Right cardiac atrium (tissue), 5 donors: ENCODE results near the gene CFAP157. TPM values are rescaled to one million over a fixed set of nuclear protein-coding genes. Genes with fewer than 3 reads are reported as not detected.

Experiments used
- ATAC-seq, 2 donors: fragments of 200-7000 bp; cut with Tn5 transposase; one replicate each; pipeline versions ENCODE4 v1.8.0 to v1.9.1; 2020; ENCODE audit warnings: moderate library complexity in 2 of 2, mild to moderate bottlenecking in 1 of 2
- DNase-seq, 3 donors: peaks; one replicate each; pipeline ENCODE4 v3.0.0-alpha.2; 2020
- H3K27ac ChIP-seq: one replicate; pipeline ENCODE4 v1.5.1; 2013; ENCODE audit warnings: mild to moderate bottlenecking, low read length, control low read depth, moderate library complexity
- H3K27me3 ChIP-seq: one replicate; pipeline ENCODE4 v1.6.1; 2013; ENCODE audit not compliant: control insufficient read depth, insufficient read depth
- H3K4me1 ChIP-seq: one replicate; pipeline ENCODE4 v1.6.1; 2013; ENCODE audit warnings: low read length; ENCODE audit not compliant: control insufficient read depth, insufficient read depth
- H3K4me3 ChIP-seq: one replicate; pipeline ENCODE4 v1.5.1; 2013; ENCODE audit warnings: low read length, control low read depth
- H3K9me3 ChIP-seq: one replicate; pipeline ENCODE4 v1.6.1; 2013; ENCODE audit warnings: low read length; ENCODE audit not compliant: control insufficient read depth
- WGBS: extraction: QIAGEN DNeasy Blood & Tissue Kit; methylation state at CpG from one replicate; pipeline ENCODE4 v1.1.7; 2013; 5-methylcytosine and 5-hydroxymethylcytosine counted together
- intact Hi-C, 4 donors: fragments of 100-400 bp; cut with DNase I; formaldehyde crosslinking; loops; one replicate each; pipeline versions ENCODE4 v1.11.0 to v1.14.0; 2022 to 2023
- polyA plus RNA-seq: library from polyadenylated mRNA; stranded (reverse); fragments of 200-250 nt; gene quantifications from one replicate; pipeline ENCODE4 v1.2.3, GENCODE V29; 2013
- total RNA-seq, 4 donors: library from RNA; stranded (reverse); fragmentation: NEBNext Ultra II Directional; extraction: Animal tissue kit (Norgen Biotek cat#: 25700); gene quantifications; one replicate each; pipeline ENCODE4 v1.2.1, GENCODE V29; 2021
- donor health status: healthy with polysubstance abuse.
- donor health status: DM: no; HTN: yes; CAD: no.
- donor health status: DM: no; HTN: no; CAD: no.
- donor health status: DM: no; HTN: yes; CAD: no; lungs with severe emphysema.
- donor health status: DM: yes; HTN: yes; CAD: no.

The CFAP157 gene
- total and polyA plus RNA-seq, 5 donors, result 0.18 TPM; not detected in 4

GRCh38 chr9:127679506-127679905 is 27.3 kb upstream of the CFAP157 start:
- H3K4me3 ChIP-seq, result no peak overlapping the region
- H3K9me3 ChIP-seq, result no peaks in the 10 kb centered on the region
- DNase-seq (no peak), ATAC-seq (no peak)
- H3K4me1 ChIP-seq, result no peaks in the 10 kb centered on the region
- no peaks in the 10 kb centered on the region for H3K27me3 ChIP-seq
- intact Hi-C loops, result no loop called here
- 84% methylated on average over 2 of the region's 2 CpGs for WGBS
- H3K27ac ChIP-seq, result no peak overlapping the region

- Histone ChIP-seq H3K4me1 (no peaks in the 10 kb centered on the region), H3K27ac (no peak overlapping the region), H3K27me3 (no peaks in the 10 kb centered on the region), H3K4me3 (no peak overlapping the region), H3K9me3 (no peaks in the 10 kb centered on the region)
- WGBS, result 91% methylated on average over 11 of the region's 11 CpGs
- ATAC-seq, result no peak
- intact Hi-C loops, result no loop called here
- DNase-seq, result no peak
Measured at GRCh38 chr9:127680226-127680625, 26.6 kb upstream of the CFAP157 start.

- Histone ChIP-seq H3K4me3 (no peak overlapping the region), H3K27me3 (no peaks in the 10 kb centered on the region), H3K9me3 (no peaks in the 10 kb centered on the region), H3K4me1 (no peaks in the 10 kb centered on the region), H3K27ac (no peak overlapping the region)
- DNase-seq, result no peak
- no peak for ATAC-seq
- WGBS, result 88% methylated on average over 9 of the region's 9 CpGs
- intact Hi-C loops, result no loop called here
Measured at GRCh38 chr9:127680846-127681245, 25.9 kb upstream of the CFAP157 start.

DNA sequence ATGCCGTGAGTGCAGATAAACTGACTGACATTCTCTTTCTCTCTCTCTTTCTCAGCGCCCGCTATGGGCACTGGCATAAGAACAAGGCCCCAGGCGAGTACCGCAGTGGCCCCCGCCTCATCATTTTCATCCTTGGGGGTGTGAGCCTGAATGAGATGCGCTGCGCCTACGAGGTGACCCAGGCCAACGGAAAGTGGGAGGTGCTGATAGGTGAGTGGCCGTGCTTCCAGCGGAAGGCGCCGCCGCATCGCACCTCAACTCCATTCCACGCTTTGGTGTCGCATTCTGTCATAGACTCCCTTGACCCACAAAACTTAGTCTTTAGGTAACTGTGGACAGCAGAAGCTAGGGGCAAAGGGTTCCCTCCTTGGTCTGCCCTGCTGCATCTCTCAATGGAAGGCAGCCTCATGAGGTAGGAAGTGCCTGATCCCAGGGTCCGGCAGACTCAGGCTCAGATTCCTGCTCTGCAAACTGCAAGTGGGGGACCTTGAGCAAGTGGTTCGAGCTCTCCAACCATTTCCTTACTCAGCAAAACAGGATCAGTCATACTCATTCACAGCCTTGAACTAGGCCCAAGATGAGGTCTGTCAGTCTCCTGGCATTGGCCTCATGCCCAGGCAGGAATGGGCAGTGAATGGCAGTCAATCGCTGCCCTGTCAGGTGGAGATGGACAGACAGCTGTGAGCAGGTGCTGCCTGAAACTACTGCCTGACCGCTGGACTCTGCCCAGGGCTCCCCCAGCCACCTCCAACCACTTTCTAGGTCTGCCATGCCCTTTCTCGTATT is 24.2 kb upstream of the CFAP157 start:
- Histone ChIP-seq H3K4me3 (no peak overlapping the region), H3K27ac (no peak overlapping the region), H3K4me1 (no peaks in the 10 kb centered on the region), H3K27me3 (no peaks in the 10 kb centered on the region), H3K9me3 (no peaks in the 10 kb centered on the region)
- DNase-seq (no peak), ATAC-seq (no peak)
- 92% methylated on average over 23 of the region's 23 CpGs for WGBS
- intact Hi-C loops, result no loop called here

DNA sequence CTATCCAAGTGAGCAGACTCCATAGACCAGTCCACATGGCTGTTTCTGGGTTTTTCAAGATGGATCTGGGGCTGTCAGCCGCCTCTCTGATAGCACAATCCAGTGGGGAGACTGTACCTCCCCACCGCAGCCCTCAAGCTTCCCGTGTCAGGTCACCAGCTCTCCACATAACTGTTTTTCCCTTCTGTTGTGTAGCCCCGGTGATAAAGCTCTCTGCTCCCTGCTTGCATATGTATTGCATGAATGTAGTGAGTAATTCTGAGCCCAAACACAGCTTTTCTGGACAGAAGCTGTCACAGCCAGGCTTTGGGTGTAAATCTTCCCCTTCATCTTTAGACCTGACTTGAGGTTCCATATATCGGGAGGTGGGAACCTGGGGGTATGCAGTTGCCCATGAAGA is 23.1 kb upstream of the CFAP157 start:
- DNase-seq (no peak), ATAC-seq (no peak)
- 89% methylated on average over 5 of the region's 5 CpGs for whole genome bisulfite sequencing
- Histone ChIP-seq H3K27ac (no peak overlapping the region), H3K4me1 (no peaks in the 10 kb centered on the region), H3K9me3 (no peaks in the 10 kb centered on the region), H3K27me3 (no peaks in the 10 kb centered on the region), H3K4me3 (no peak overlapping the region)
- intact Hi-C loops, result no loop called here

- no peaks in the 10 kb centered on the region for H3K4me1 ChIP-seq
- no peaks in the 10 kb centered on the region for H3K27me3 ChIP-seq
- ATAC-seq (no peak), DNase-seq (no peak)
- H3K9me3 ChIP-seq, result no peaks in the 10 kb centered on the region
- intact Hi-C loops, result no loop called here
- no peak overlapping the region for H3K4me3 ChIP-seq
- no peak overlapping the region for H3K27ac ChIP-seq
- 88% methylated on average over 4 of the region's 4 CpGs for WGBS
Measured at GRCh38 chr9:127684576-127684975, 22.2 kb upstream of the CFAP157 start.

GRCh38 chr9:127686461-127687393 is 20.1 kb upstream of the CFAP157 start:
- H3K9me3 ChIP-seq, result no peaks in the 10 kb centered on the region
- ATAC-seq (no peak), DNase-seq (no peak)
- H3K4me1 ChIP-seq, result no peaks in the 10 kb centered on the region
- intact Hi-C loops, result no loop called here
- 91% methylated on average over 6 of the region's 6 CpGs for WGBS
- no peak overlapping the region for H3K27ac ChIP-seq
- H3K4me3 ChIP-seq, result no peak overlapping the region
- no peaks in the 10 kb centered on the region for H3K27me3 ChIP-seq

- DNase-seq, result no peak
- Histone ChIP-seq H3K4me1 (no peaks in the 10 kb centered on the region), H3K4me3 (no peak overlapping the region), H3K27me3 (no peaks in the 10 kb centered on the region), H3K9me3 (no peaks in the 10 kb centered on the region), H3K27ac (no peak overlapping the region)
- WGBS, result 91% methylated on average over 13 of the region's 13 CpGs
- ATAC-seq, result no peak
- intact Hi-C loops, result no loop called here
Measured at GRCh38 chr9:127689329-127690000, 17.3 kb upstream of the CFAP157 start.

DNA sequence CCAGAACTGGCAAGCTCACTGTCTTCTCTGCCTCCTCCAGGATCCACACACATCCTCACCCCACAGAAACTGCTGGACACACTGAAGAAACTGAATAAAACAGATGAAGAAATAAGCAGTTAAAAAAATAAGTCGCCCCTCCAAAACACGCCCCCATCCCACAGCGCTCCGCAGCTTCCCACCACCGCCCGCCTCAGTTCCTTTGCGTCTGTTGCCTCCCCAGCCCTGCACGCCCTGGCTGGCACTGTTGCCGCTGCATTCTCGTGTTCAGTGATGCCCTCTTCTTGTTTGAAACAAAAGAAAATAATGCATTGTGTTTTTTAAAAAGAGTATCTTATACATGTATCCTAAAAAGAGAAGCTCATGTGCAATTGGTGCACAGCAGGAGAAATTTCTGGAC is 16.1 kb upstream of the CFAP157 start:
- 93% methylated on average over 10 of the region's 10 CpGs for WGBS
- no peak overlapping the region for H3K27ac ChIP-seq
- H3K27me3 ChIP-seq, result no peaks in the 10 kb centered on the region
- H3K4me3 ChIP-seq, result no peak overlapping the region
- intact Hi-C loops, result loop anchor here in 1 of 4 donors (10.0 kb wide), 1 partner anchor 76 kb away; the partner anchor contains the start of gene STXBP1
- no peaks in the 10 kb centered on the region for H3K4me1 ChIP-seq
- no peaks in the 10 kb centered on the region for H3K9me3 ChIP-seq
- no peak for DNase-seq
- no peak for ATAC-seq

- WGBS, result 87% methylated on average over 20 of the region's 20 CpGs
- intact Hi-C loops, result loop anchor here in 1 of 4 donors (10.0 kb wide), 1 partner anchor 77 kb away; the partner anchor contains the start of gene STXBP1
- DNase-seq (no peak), ATAC-seq (no peak)
- Histone ChIP-seq H3K4me3 (no peak overlapping the region), H3K27ac (no peak overlapping the region), H3K9me3 (no peaks in the 10 kb centered on the region), H3K27me3 (no peaks in the 10 kb centered on the region), H3K4me1 (no peaks in the 10 kb centered on the region)
Measured at GRCh38 chr9:127692071-127692470, 14.7 kb upstream of the CFAP157 start.
